WTC11 (cell line): ENCODE measurements around the gene OR10J4. TPM values are rescaled to one million over a fixed set of nuclear protein-coding genes. Genes with fewer than 3 reads are reported as not detected.

Experiments
- ATAC-seq: fragments of 200-7000 bp; cut with Tn5 transposase; 2 replicates; pipeline ENCODE4 v1.10.0; 2021; ENCODE audit warnings: mild to moderate bottlenecking, moderate library complexity
- CTCF ChIA-PET: fragments of 300-600 bp; sonication (Branson Sonifier 250); formaldehyde crosslinking; loops from one replicate; lab custom pipeline; 2021; ENCODE audit warnings: antibody characterized with exemption; lab: Charles Lee
- POLR2A ChIA-PET: fragments of 350-600 bp; sonication (Branson Sonifier 250); formaldehyde crosslinking; loops from one replicate; lab custom pipeline; 2021; ENCODE audit warnings: antibody characterized with exemption; lab: Charles Lee
- DNase-seq: peaks from one replicate; pipeline ENCODE4 v3.0.0; 2021; ENCODE audit warnings: low spot score
- H3K27ac Mint-ChIP-seq: 2 replicates; pipeline ENCODE4 v1.8.0; 2021; ENCODE audit warnings: mixed read lengths
- H3K27me3 Mint-ChIP-seq: 2 replicates; pipeline ENCODE4 v1.8.0; 2021; ENCODE audit warnings: low read depth, mild to moderate bottlenecking, moderate library complexity, mixed read lengths
- H3K36me3 Mint-ChIP-seq: 2 replicates; pipeline ENCODE4 v1.8.0; 2021; ENCODE audit warnings: mixed read lengths
- H3K4me1 Mint-ChIP-seq: 2 replicates; pipeline ENCODE4 v1.8.0; 2022; ENCODE audit warnings: mixed read lengths
- H3K4me3 Mint-ChIP-seq: 2 replicates; pipeline ENCODE4 v1.8.0; 2021; ENCODE audit warnings: mild to moderate bottlenecking, moderate library complexity, mixed read lengths
- H3K9me3 Mint-ChIP-seq: 2 replicates; pipeline ENCODE4 v1.8.0; 2021; ENCODE audit warnings: mixed read lengths
- AFF4 ChIP-seq: sonication (generic); formaldehyde crosslinking; IDR thresholded peaks from 2 replicates; pipeline ENCODE4 v1.8.1; 2023; ENCODE audit warnings: mild to moderate bottlenecking, missing genetic modification reagents, borderline replicate concordance
- ATF1 ChIP-seq: sonication (generic); formaldehyde crosslinking; IDR thresholded peaks from 2 replicates; pipeline ENCODE4 v1.8.1; 2023; ENCODE audit warnings: mild to moderate bottlenecking, moderate library complexity, missing genetic modification reagents
- CDX4 ChIP-seq: fragments of 250-450 bp; sonication (Bioruptor Pico); IDR thresholded peaks from 2 replicates; pipeline ENCODE4 v1.9.0; 2021; ENCODE audit warnings: moderate library complexity, mild to moderate bottlenecking, inconsistent platforms, borderline replicate concordance
- CREB1 ChIP-seq: sonication (generic); formaldehyde crosslinking; IDR thresholded peaks from 2 replicates; pipeline ENCODE4 v1.8.0; 2023; ENCODE audit warnings: mild to moderate bottlenecking, missing genetic modification reagents
- CREM ChIP-seq: sonication (generic); formaldehyde crosslinking; IDR thresholded peaks from 2 replicates; pipeline ENCODE4 v1.8.1; 2022; ENCODE audit warnings: mild to moderate bottlenecking, missing genetic modification reagents, moderate library complexity
- HMGXB4 ChIP-seq: sonication (generic); formaldehyde crosslinking; IDR thresholded peaks from 2 replicates; pipeline ENCODE4 v1.8.1; 2023; ENCODE audit warnings: mild to moderate bottlenecking, moderate library complexity, missing genetic modification reagents
- IRF2 ChIP-seq: sonication (generic); formaldehyde crosslinking; IDR thresholded peaks from 2 replicates; pipeline ENCODE4 v1.8.0; 2022; ENCODE audit warnings: low read depth, missing genetic modification reagents, borderline replicate concordance
- KAT7 ChIP-seq: sonication (generic); formaldehyde crosslinking; IDR thresholded peaks from 2 replicates; pipeline ENCODE4 v1.8.1; 2023; ENCODE audit warnings: missing genetic modification reagents, mild to moderate bottlenecking, borderline replicate concordance
- MXD4 ChIP-seq: fragments of 250-450 bp; sonication (Bioruptor Pico); IDR thresholded peaks from 2 replicates; pipeline ENCODE4 v1.8.0; 2021; ENCODE audit warnings: mild to moderate bottlenecking, moderate library complexity, borderline replicate concordance
- MYBL2 ChIP-seq: sonication (generic); formaldehyde crosslinking; IDR thresholded peaks from 2 replicates; pipeline ENCODE4 v1.8.1; 2023; ENCODE audit warnings: mild to moderate bottlenecking, moderate library complexity, missing genetic modification reagents
- NFYB ChIP-seq: sonication (generic); formaldehyde crosslinking; conservative IDR thresholded peaks from 2 replicates; pipeline ENCODE4 v1.8.0; 2022; ENCODE audit warnings: low read depth, missing genetic modification reagents
- RELA ChIP-seq: sonication (generic); formaldehyde crosslinking; IDR thresholded peaks from 2 replicates; pipeline ENCODE4 v1.8.1; 2022; ENCODE audit warnings: missing genetic modification reagents, mild to moderate bottlenecking, borderline replicate concordance
- TEAD4 ChIP-seq: sonication (generic); formaldehyde crosslinking; IDR thresholded peaks from 2 replicates; pipeline ENCODE4 v1.8.0; 2022; ENCODE audit warnings: mild to moderate bottlenecking, missing genetic modification reagents
- TP53 ChIP-seq: sonication (generic); formaldehyde crosslinking; IDR thresholded peaks from 2 replicates; pipeline ENCODE4 v1.8.1; 2023; ENCODE audit warnings: mild to moderate bottlenecking, missing genetic modification reagents
- ZNF219 ChIP-seq: sonication (generic); formaldehyde crosslinking; IDR thresholded peaks from 2 replicates; pipeline ENCODE4 v1.8.0; 2023; ENCODE audit warnings: missing genetic modification reagents, mild to moderate bottlenecking, borderline replicate concordance
- total RNA-seq: library from RNA; stranded (reverse); gene quantifications from 3 replicates; pipeline ENCODE4 v1.2.3, GENCODE V29; 2021
- TF ChIP-seq, protein P1 (sequence below): sonication (generic); formaldehyde crosslinking; IDR thresholded peaks from 2 replicates; pipeline ENCODE4 v1.8.1; 2022; ENCODE audit warnings: mild to moderate bottlenecking, missing genetic modification reagents, moderate library complexity, borderline replicate concordance

OR10J4 gene
- total RNA-seq, 1 experiment from 2014 or later = not detected

GRCh38 chr1:159436469-159436868 lies 4.5 kb downstream of the OR10J4 start:
- no peak overlapping the region for H3K4me3 Mint-ChIP-seq
- no peaks in the 10 kb centered on the region for H3K9me3 Mint-ChIP-seq
- H3K36me3 Mint-ChIP-seq = no peaks in the 10 kb centered on the region
- ATAC-seq = no peak
- TF ChIP-seq CREB1 (no peak), KAT7 (no peak), CDX4 (CRISPR knock-in tag) (no peak), RELA (CRISPR knock-in tag) (no peak), CREM (CRISPR knock-in tag) (no peak), ATF1 (no peak)
- TF ChIP-seq, protein P1, sequence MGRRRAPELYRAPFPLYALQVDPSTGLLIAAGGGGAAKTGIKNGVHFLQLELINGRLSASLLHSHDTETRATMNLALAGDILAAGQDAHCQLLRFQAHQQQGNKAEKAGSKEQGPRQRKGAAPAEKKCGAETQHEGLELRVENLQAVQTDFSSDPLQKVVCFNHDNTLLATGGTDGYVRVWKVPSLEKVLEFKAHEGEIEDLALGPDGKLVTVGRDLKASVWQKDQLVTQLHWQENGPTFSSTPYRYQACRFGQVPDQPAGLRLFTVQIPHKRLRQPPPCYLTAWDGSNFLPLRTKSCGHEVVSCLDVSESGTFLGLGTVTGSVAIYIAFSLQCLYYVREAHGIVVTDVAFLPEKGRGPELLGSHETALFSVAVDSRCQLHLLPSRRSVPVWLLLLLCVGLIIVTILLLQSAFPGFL = no peak
- TF ChIP-seq, all 79 proteins: peak for 0
- H3K4me1 Mint-ChIP-seq = no peaks in the 10 kb centered on the region
- DNase-seq = no peak
- no peaks in the 10 kb centered on the region for H3K27me3 Mint-ChIP-seq
- ChIA-PET POLR2A (no interaction called here), CTCF (interaction anchor here (0.7 to 1.2 kb wide), 2 partner anchors 14 to 223 kb away, joined by 3 read pairs; no protein-coding TSS in a partner anchor)
- H3K27ac Mint-ChIP-seq = no peak overlapping the region

DNA sequence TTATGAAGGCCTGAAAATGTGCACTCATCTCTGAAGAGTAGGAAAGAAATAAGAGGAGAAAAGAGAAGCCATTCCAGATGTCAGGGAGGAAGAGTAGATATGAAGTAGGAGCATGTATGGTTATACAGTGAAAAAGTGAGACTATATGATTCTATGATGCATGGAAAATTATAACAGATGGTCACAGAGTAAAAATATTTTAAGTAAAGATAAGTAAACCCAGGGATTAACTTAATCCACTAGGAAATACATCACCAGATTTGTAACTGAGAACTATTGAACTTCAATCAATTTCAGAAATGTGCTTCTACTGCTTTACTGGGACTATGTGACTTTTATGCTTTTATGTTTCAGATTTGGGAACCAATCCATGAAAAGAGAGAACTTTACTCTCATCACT lies 7.4 kb downstream of the OR10J4 start, which contains the start of gene OR10J1:
TSS of gene OR10J1 (plus strand) at position 301 of the 400 bp plus-strand sequence. CDS start at position 371, 70 bp downstream.
- POLR2A ChIA-PET = no interaction called here

More for the DNA sequence above, 7.4 kb downstream of the OR10J4 start, which contains the start of gene OR10J1:
- Mint-ChIP-seq H3K27ac (no peak within 1 kb of the TSS), H3K9me3 (no peaks in the 10 kb centered on the region), H3K4me3 (no peak within 1 kb of the TSS), H3K27me3 (no peaks in the 10 kb centered on the region), H3K4me1 (no peaks in the 10 kb centered on the region), H3K36me3 (no peaks in the 10 kb centered on the region)
- DNase-seq (no peak), ATAC-seq (no peak)
- CTCF ChIA-PET = no interaction called here
- TF ChIP-seq ATF1 = no peak
- no peak for TF ChIP-seq IRF2 (CRISPR knock-in tag)
- TF ChIP-seq AFF4 (CRISPR knock-in tag) = no peak
- no peak for TF ChIP-seq TEAD4 (CRISPR knock-in tag)
- no peak for TF ChIP-seq HMGXB4 (CRISPR knock-in tag)
- TF ChIP-seq ZNF219 (CRISPR knock-in tag) = no peak
- TF ChIP-seq MYBL2 (CRISPR knock-in tag) = no peak
- no peak for TF ChIP-seq RELA (CRISPR knock-in tag)
- TF ChIP-seq NFYB (CRISPR knock-in tag) = no peak
- TF ChIP-seq CREB1 = no peak
- no peak for TF ChIP-seq MXD4 (CRISPR knock-in tag)
- TF ChIP-seq TP53 (CRISPR knock-in tag) = no peak
